Sigmoid colon (tissue), 7 donors: ENCODE data around the gene TCF7. TPM values are rescaled to one million over a fixed set of nuclear protein-coding genes. Genes with fewer than 3 reads are reported as not detected.

Source experiments
- DNase-seq: peaks from one replicate; pipeline ENCODE4 v3.0.0-alpha.2; 2019
- H3K27ac ChIP-seq, 4 donors: fragments of 200-600 bp; sonication (generic); one replicate each; pipeline ENCODE4 v1.5.1; 2016 to 2019; ENCODE audit warnings: mild to moderate bottlenecking in 1 of 4
- H3K27me3 ChIP-seq, 3 donors: fragments of 200-600 bp; sonication (generic); one replicate each; pipeline ENCODE4 v1.5.1; 2019; ENCODE audit warnings: mild to moderate bottlenecking in 1 of 3
- H3K36me3 ChIP-seq, 4 donors: fragments of 200-600 bp; sonication (generic); one replicate each; pipeline ENCODE4 v1.5.1; 2016 to 2019
- H3K4me1 ChIP-seq, 4 donors: fragments of 200-600 bp; sonication (generic); one replicate each; pipeline ENCODE4 v1.5.1; 2017 to 2019
- H3K4me3 ChIP-seq, 4 donors: fragments of 200-600 bp; sonication (generic); one replicate each; pipeline ENCODE4 v1.5.1; 2017 to 2019; ENCODE audit warnings: mild to moderate bottlenecking in 2 of 4, moderate library complexity in 1 of 4
- H3K9me3 ChIP-seq, 4 donors: fragments of 200-600 bp in 3 of 4; sonication (generic) in 3 of 4; one replicate each; pipeline versions ENCODE4 v1.5.1 to v1.6.1; 2013 to 2019
- EP300 ChIP-seq, 4 donors: sonication (generic); formaldehyde crosslinking; IDR thresholded peaks; one replicate each; pipeline ENCODE4 v1.6.1; 2017; ENCODE audit warnings: antibody characterized with exemption in 4 of 4
- POLR2A ChIP-seq, 2 donors: fragments of 450-650 bp; IDR thresholded peaks; one replicate each; pipeline ENCODE4 v1.6.1; 2016; ENCODE audit warnings: antibody characterized with exemption in 2 of 2, mild to moderate bottlenecking in 2 of 2, moderate library complexity in 2 of 2
- POLR2AphosphoS5 ChIP-seq, 4 donors: sonication (generic); formaldehyde crosslinking; IDR thresholded peaks; one replicate each; pipeline ENCODE4 v1.6.1; 2017; ENCODE audit warnings: antibody characterized with exemption in 4 of 4
- WGBS, 2 donors: extraction: QIAGEN DNeasy Blood & Tissue Kit; methylation state at CpG; one replicate each; pipeline ENCODE4 v1.1.7; 2013; 5-methylcytosine and 5-hydroxymethylcytosine counted together
- intact Hi-C: fragments of 100-400 bp; cut with DNase I; formaldehyde crosslinking; loops from one replicate; pipeline ENCODE4 v1.15.1; 2023
- polyA plus RNA-seq, 3 donors: library from polyadenylated mRNA; stranded (reverse); fragments of 200-250 nt; gene quantifications; one replicate each; pipeline ENCODE4 v1.2.3, GENCODE V29; 2013
- total RNA-seq, 4 donors: library from RNA; depleted of rRNA; stranded (reverse); fragments of >200 nt; gene quantifications; one replicate each; pipeline ENCODE4 v1.1.0, GENCODE V29; 2016
- TF ChIP-seq, protein P1 (sequence below), 4 experiments: fragments of 450-650 bp in 3 of 4; fragments of 200-600 bp in 1 of 4; IDR thresholded peaks; one replicate each; pipeline ENCODE4 v1.5.1; 2016 to 2019; ENCODE audit warnings: antibody characterized with exemption in 4 of 4, mild to moderate bottlenecking in 3 of 4, moderate library complexity in 2 of 4
- donor health status: healthy with polysubstance abuse.
- donor health status: Bipolar disorder and iron deficiency.
- donor health status: healthy.

TCF7 gene
- total and polyA plus RNA-seq, 7 donors: 0.36 to 38.4 (median 1.5) TPM

GRCh38 chr5:134095293-134095692 lies 19.2 kb upstream of the TCF7 start:
- no peaks in the 10 kb centered on the region for H3K36me3 ChIP-seq
- intact Hi-C loops: loop anchor here (5.0 kb wide), 1 partner anchor 53 kb away; no protein-coding TSS in a partner anchor
- peaks cover 0 to 4% (median 4%) of the 10 kb centered on the region in 4 donors for H3K4me1 ChIP-seq
- H3K27me3 ChIP-seq: no peaks in the 10 kb centered on the region
- 88 to 90% methylated on average over 3 of the region's 3 CpGs for WGBS, 2 donors
- no peak for TF ChIP-seq EP300 (IDR thresholded peaks at IDR 0.05)
- TF ChIP-seq POLR2AphosphoS5 (IDR thresholded peaks at IDR 0.05): no peak
- TF ChIP-seq POLR2A (IDR thresholded peaks at IDR 0.05): no peak
- TF ChIP-seq, protein P1, sequence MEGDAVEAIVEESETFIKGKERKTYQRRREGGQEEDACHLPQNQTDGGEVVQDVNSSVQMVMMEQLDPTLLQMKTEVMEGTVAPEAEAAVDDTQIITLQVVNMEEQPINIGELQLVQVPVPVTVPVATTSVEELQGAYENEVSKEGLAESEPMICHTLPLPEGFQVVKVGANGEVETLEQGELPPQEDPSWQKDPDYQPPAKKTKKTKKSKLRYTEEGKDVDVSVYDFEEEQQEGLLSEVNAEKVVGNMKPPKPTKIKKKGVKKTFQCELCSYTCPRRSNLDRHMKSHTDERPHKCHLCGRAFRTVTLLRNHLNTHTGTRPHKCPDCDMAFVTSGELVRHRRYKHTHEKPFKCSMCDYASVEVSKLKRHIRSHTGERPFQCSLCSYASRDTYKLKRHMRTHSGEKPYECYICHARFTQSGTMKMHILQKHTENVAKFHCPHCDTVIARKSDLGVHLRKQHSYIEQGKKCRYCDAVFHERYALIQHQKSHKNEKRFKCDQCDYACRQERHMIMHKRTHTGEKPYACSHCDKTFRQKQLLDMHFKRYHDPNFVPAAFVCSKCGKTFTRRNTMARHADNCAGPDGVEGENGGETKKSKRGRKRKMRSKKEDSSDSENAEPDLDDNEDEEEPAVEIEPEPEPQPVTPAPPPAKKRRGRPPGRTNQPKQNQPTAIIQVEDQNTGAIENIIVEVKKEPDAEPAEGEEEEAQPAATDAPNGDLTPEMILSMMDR (IDR thresholded peaks at IDR 0.05): no peak
- no peak for DNase-seq
- no peaks in the 10 kb centered on the region for H3K9me3 ChIP-seq
- no peak overlapping the region for H3K4me3 ChIP-seq
- no peak overlapping the region for H3K27ac ChIP-seq

- Histone ChIP-seq H3K4me3 (no peak overlapping the region), H3K27me3 (no peaks in the 10 kb centered on the region), H3K27ac (no peak overlapping the region), H3K36me3 (no peaks in the 10 kb centered on the region), H3K4me1 (peaks cover 0 to 12% (median 9%) of the 10 kb centered on the region in 4 donors), H3K9me3 (no peaks in the 10 kb centered on the region)
- WGBS, 2 donors: 81 to 91% methylated on average over 15 of the region's 15 CpGs
- no peak for DNase-seq
- TF ChIP-seq POLR2A (IDR thresholded peaks at IDR 0.05) (no peak), EP300 (IDR thresholded peaks at IDR 0.05) (no peak), POLR2AphosphoS5 (IDR thresholded peaks at IDR 0.05) (no peak)
- TF ChIP-seq, protein P1 (IDR thresholded peaks at IDR 0.05): no peak
- intact Hi-C loops: loop anchor here (5.0 kb wide), 1 partner anchor 54 kb away; no protein-coding TSS in a partner anchor
These were observed 18.4 kb upstream of the TCF7 start for GRCh38 chr5:134095887-134096589.

GRCh38 chr5:134097211-134097749 lies 17.2 kb upstream of the TCF7 start:
- Histone ChIP-seq H3K4me3 (no peak overlapping the region), H3K36me3 (no peaks in the 10 kb centered on the region), H3K27me3 (no peaks in the 10 kb centered on the region), H3K9me3 (no peaks in the 10 kb centered on the region), H3K4me1 (peaks cover 0 to 18% (median 9%) of the 10 kb centered on the region in 4 donors), H3K27ac (no peak overlapping the region)
- 81 to 88% methylated on average over 7 of the region's 7 CpGs for WGBS, 2 donors
- intact Hi-C loops: loop anchor here (5.0 kb wide), 1 partner anchor 55 kb away; no protein-coding TSS in a partner anchor
- TF ChIP-seq POLR2AphosphoS5 (IDR thresholded peaks at IDR 0.05) (no peak), EP300 (IDR thresholded peaks at IDR 0.05) (no peak), POLR2A (IDR thresholded peaks at IDR 0.05) (no peak)
- TF ChIP-seq, protein P1 (IDR thresholded peaks at IDR 0.05): no peak
- no peak for DNase-seq

DNA sequence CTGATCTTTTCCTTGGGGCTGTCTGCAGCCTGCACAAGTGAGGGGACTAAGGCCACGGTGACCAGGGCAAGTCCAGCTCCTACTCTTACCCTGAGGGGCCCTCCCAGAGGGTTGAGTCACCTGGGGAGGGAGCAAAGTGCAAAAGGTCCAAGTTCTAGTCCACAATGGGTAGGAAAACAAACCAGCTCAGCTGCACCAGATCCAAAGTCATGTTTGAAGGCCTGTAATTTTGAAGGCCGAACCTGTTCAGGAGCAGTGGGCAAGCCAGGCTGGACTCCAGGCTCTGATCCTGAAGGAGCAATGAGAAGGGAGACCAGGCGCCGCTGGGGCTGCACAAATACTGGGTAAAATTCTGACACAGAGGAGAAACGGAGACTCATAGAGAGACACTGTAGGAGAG lies 15.8 kb upstream of the TCF7 start:
- no peak for DNase-seq
- Histone ChIP-seq H3K27me3 (no peaks in the 10 kb centered on the region), H3K9me3 (no peaks in the 10 kb centered on the region), H3K27ac (no peak overlapping the region), H3K4me3 (no peak overlapping the region), H3K4me1 (peaks cover 0 to 18% (median 9%) of the 10 kb centered on the region in 4 donors), H3K36me3 (no peaks in the 10 kb centered on the region)
- TF ChIP-seq EP300 (IDR thresholded peaks at IDR 0.05) (no peak), POLR2A (IDR thresholded peaks at IDR 0.05) (no peak), POLR2AphosphoS5 (IDR thresholded peaks at IDR 0.05) (no peak)
- TF ChIP-seq, protein P1 (IDR thresholded peaks at IDR 0.05): no peak
- WGBS, 2 donors: 66 to 90% methylated on average over 5 of the region's 5 CpGs
- intact Hi-C loops: loop anchor here (5.0 kb wide), 1 partner anchor 56 kb away; no protein-coding TSS in a partner anchor
